Activated B cell treated with CpG ODN at 0.5 μM for 24 hours (primary cell): ENCODE measurements around the gene AP2S1. TPM values are rescaled to one million over a fixed set of nuclear protein-coding genes. Genes with fewer than 3 reads are reported as not detected.
"Not testable (repeated sequence)": the region's sequence is repeated elsewhere in the genome, so short reads cannot be mapped to it uniquely, and the experiment has no call there.

Experiments
- ATAC-seq: fragments of 200-7000 bp; cut with Tn5 transposase; one replicate; pipeline ENCODE4 v1.10.0; 2021; ENCODE audit warnings: low read depth, mild to moderate bottlenecking, moderate library complexity
- CTCF ChIA-PET: fragments of 350-600 bp; sonication (Branson Sonifier 250); formaldehyde crosslinking; loops from one replicate; lab custom pipeline; 2021; ENCODE audit warnings: antibody characterized with exemption; lab: Charles Lee
- POLR2A ChIA-PET: fragments of 350-600 bp; sonication (Branson Sonifier 250); formaldehyde crosslinking; loops from one replicate; lab custom pipeline; 2021; ENCODE audit warnings: antibody characterized with exemption; lab: Charles Lee
- DNase-seq: peaks from one replicate; pipeline ENCODE4 v3.0.0; 2022
- H3K27ac Mint-ChIP-seq: one replicate; pipeline ENCODE4 v1.8.0; 2020; ENCODE audit warnings: mixed read lengths
- H3K27me3 Mint-ChIP-seq: one replicate; pipeline ENCODE4 v1.8.0; 2021; ENCODE audit warnings: mixed read lengths
- H3K36me3 Mint-ChIP-seq: one replicate; pipeline ENCODE4 v1.8.0; 2021; ENCODE audit warnings: low read depth, mixed read lengths
- H3K4me1 Mint-ChIP-seq: one replicate; pipeline ENCODE4 v1.8.0; 2021; ENCODE audit warnings: mixed read lengths
- H3K4me3 Mint-ChIP-seq: one replicate; pipeline ENCODE4 v1.8.0; 2020; ENCODE audit warnings: mild to moderate bottlenecking, mixed read lengths
- H3K9me3 Mint-ChIP-seq: one replicate; pipeline ENCODE4 v1.8.0; 2020; ENCODE audit warnings: mixed read lengths
- intact Hi-C: fragments of 100-400 bp; cut with micrococcal nuclease; formaldehyde crosslinking; loops from one replicate; pipeline ENCODE4 v1.15.1; 2024
- total RNA-seq: library from RNA; stranded (reverse); gene quantifications from 2 replicates; pipeline ENCODE4 v1.2.3, GENCODE V29; 2022
- TF ChIP-seq, protein P1 (sequence below): fragments of 200-600 bp; IDR thresholded peaks from one replicate; pipeline ENCODE4 v1.8.0; 2022; ENCODE audit warnings: antibody characterized with exemption, mild to moderate bottlenecking

AP2S1 gene
- total RNA-seq, 1 donor from 2014 or later = 74.7 TPM

DNA sequence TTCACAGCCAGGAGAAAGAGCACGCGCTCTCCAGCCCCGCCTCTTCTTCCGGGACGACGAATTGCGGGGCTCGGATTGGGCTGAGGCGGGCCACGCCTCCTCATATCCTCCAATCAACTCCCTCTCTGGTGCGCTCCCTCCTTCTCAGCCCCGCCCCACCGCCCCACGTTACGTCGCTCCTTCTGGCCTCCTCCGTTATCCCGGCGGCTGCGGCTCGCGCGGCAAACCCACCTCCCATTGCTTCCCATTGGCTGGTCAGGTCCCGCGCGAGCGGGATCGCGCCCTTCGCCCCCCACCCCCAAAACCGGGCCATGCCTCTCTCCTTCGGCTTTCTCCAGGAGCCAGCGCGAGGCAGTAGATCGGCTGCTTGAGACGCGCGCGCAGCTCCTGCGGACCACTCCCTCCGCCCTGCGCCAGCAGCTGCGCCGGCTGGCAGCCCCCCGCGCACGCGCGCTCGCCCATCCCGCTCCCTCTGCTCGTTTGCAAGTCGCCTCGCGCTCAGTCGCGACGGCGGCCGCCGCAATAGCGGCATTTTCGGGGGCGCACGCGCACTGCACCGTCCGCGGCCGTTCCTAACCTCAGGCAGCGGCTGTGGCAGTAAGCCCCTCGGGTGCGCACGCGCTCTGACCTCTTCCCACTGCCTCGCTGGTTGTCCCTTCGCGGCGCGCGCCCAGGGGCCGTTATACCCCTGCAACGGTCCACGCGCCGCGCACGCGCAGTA, 9.6 kb upstream of the AP2S1 start:
- no peaks in the 10 kb centered on the region for H3K27me3 Mint-ChIP-seq

DNA sequence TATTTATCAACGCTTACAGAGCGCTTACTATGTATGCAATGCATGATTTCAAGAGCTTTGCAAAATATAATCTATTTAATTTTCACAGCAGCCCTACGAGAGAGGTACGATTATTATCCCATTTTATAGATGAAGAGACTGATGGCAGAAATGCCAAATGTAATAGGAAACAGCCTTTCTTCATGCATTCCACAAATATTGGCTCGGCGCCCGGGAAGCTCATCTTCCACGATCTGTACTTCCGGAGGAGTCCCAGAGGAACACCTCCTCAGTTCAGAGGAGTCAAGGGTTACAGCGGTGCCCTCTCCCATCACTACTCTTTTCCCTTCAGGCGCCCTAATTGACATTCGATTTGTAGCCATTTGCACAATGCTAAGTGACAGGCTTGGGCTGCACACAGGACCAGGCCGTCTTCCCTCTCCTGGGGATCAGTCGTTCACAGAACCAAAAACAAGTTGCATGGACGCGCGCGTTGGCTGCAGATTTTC, 9.0 kb upstream of the AP2S1 start:
- TF ChIP-seq, protein P1, sequence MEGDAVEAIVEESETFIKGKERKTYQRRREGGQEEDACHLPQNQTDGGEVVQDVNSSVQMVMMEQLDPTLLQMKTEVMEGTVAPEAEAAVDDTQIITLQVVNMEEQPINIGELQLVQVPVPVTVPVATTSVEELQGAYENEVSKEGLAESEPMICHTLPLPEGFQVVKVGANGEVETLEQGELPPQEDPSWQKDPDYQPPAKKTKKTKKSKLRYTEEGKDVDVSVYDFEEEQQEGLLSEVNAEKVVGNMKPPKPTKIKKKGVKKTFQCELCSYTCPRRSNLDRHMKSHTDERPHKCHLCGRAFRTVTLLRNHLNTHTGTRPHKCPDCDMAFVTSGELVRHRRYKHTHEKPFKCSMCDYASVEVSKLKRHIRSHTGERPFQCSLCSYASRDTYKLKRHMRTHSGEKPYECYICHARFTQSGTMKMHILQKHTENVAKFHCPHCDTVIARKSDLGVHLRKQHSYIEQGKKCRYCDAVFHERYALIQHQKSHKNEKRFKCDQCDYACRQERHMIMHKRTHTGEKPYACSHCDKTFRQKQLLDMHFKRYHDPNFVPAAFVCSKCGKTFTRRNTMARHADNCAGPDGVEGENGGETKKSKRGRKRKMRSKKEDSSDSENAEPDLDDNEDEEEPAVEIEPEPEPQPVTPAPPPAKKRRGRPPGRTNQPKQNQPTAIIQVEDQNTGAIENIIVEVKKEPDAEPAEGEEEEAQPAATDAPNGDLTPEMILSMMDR = no peak
- Mint-ChIP-seq H3K27ac (peak overlapping the region; percentile 92), H3K4me1 (peaks cover 23% of the 10 kb centered on the region), H3K36me3 (peaks cover 3% of the 10 kb centered on the region), H3K27me3 (no peaks in the 10 kb centered on the region), H3K9me3 (no peaks in the 10 kb centered on the region), H3K4me3 (peak overlapping the region; percentile 92)
- no peak for ATAC-seq
- CTCF ChIA-PET = interaction anchor here (0.6 to 1.2 kb wide), 3 partner anchors 9 to 175 kb away, joined by 3 to 4 read pairs (median 3); partner anchors contain the start of gene AP2S1
- DNase-seq = no peak
- intact Hi-C loops = loop anchor here (1.0 to 5.0 kb wide), 6 partner anchors 8 to 397 kb away; partner anchors contain the start of genes CALM3, CCDC9 and ZC3H4
- POLR2A ChIA-PET = interaction anchor here (1.0 to 1.4 kb wide), 4 partner anchors 8 to 272 kb away, joined by 3 to 4 read pairs (median 4); partner anchors contain the start of genes AP2S1 and SLC1A5

More for the DNA sequence above, 9.6 kb upstream of the AP2S1 start:
- Mint-ChIP-seq H3K4me3 (peak overlapping the region; percentile 92), H3K4me1 (peaks cover 26% of the 10 kb centered on the region), H3K27ac (peak overlapping the region; percentile 92), H3K36me3 (peaks cover 3% of the 10 kb centered on the region), H3K9me3 (no peaks in the 10 kb centered on the region)
- POLR2A ChIA-PET = interaction anchor here (0.7 to 1.4 kb wide), 6 partner anchors 8 to 271 kb away, joined by 3 to 5 read pairs (median 4); partner anchors contain the start of genes AP2S1 and SLC1A5
- ATAC-seq = peak; percentile 79
- CTCF ChIA-PET = no interaction called here
- intact Hi-C loops = loop anchor here (1.0 to 2.0 kb wide), 5 partner anchors 9 to 397 kb away; partner anchors contain the start of genes CALM3, CCDC9 and ZC3H4
- DNase-seq = peak; percentile 87
- TF ChIP-seq, protein P1 = no peak

DNA sequence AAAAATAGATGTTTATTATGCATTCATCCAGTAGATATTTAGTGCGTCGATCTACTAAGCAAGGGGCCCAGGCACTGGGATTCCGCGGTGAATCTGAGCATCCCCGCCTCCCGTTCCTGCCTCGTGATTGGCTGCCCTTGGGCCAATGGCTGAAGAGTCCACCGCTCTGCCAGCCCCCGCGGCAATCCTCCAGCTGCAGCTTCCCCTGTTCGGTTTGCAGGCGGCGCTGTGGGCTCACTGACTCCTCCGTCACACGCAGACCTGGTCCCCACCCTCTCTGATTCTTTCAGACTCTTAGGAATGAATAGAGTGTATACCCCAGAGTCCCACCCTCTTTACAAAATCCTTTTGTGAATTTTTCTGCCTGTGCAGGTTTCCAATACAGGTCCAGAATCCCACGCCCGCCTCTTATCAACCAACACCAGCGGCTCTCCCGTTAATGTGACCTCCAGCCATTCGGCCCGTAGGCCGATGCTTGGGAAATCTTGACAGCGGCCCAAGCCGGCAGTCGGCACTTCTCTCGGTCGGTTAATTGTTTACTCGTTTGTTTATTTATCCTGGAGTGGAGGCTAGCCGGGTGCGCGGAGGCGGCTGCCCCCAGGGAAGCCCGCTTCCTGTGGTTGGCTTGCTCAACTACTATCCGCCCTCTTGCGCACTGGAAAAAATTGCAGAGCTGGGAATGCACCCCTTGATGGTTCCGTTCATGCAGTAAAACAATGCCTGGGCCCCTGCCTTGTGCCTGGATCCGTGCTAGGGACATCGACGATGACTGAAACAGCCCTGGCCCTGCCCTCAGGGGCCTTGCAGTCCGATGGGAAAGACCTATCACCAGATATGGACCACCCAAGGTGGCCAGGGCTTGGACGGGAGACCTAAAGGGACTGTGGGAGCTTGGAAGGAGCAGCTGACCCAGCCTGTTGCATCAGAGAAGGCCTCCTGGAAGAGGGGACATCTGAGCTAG, 5.7 kb upstream of the AP2S1 start:
- DNase-seq (peak; percentile 74), ATAC-seq (peak; percentile 67)
- ChIA-PET POLR2A (interaction anchor here (0.5 to 1.7 kb wide), 9 partner anchors 9 to 1146 kb away, joined by 3 to 11 read pairs (median 3); partner anchors contain the start of genes SLC1A5 and ZC3H4), CTCF (interaction anchor here (0.5 to 2.6 kb wide), 9 partner anchors 16 to 1430 kb away, joined by 3 to 20 read pairs (median 3); no protein-coding TSS in a partner anchor)
- no peaks in the 10 kb centered on the region for H3K9me3 Mint-ChIP-seq
- intact Hi-C loops = loop anchor here (1.0 to 5.0 kb wide), 5 partner anchors 99 to 257 kb away; partner anchors contain the start of gene ZC3H4
- H3K36me3 Mint-ChIP-seq = peaks cover 3% of the 10 kb centered on the region
- peak overlapping the region; percentile 75 for H3K27ac Mint-ChIP-seq
- TF ChIP-seq, protein P1 = no peak
- peaks cover 23% of the 10 kb centered on the region for H3K4me1 Mint-ChIP-seq
- peak overlapping the region; percentile 78 for H3K4me3 Mint-ChIP-seq
- no peaks in the 10 kb centered on the region for H3K27me3 Mint-ChIP-seq

DNA sequence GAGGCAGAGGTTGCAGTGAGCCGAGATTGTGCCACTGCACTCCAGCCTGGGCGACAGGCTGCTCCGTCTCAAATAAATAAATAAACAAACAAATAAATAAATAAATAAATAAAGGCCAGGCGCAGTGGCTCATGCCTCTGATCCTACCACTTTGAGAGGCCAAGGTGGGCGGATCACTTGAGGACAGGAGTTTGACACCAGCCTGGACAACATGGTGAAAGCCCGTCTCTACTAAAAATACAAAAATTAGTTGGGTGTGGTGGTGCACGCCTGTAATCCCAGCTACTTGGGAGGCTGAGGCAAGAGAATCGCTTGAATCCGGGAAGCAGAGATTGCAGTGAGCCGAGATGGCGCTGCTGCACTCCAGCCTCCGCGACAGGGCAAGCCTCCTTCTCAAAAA, 4.1 kb upstream of the AP2S1 start:
- peaks cover 30% of the 10 kb centered on the region for H3K4me1 Mint-ChIP-seq
- CTCF ChIA-PET = interaction anchor here (1.2 to 2.6 kb wide), 2 partner anchors 101 to 181 kb away, joined by 3 to 8 read pairs; no protein-coding TSS in a partner anchor
- ATAC-seq, H3K27ac Mint-ChIP-seq, H3K27me3 Mint-ChIP-seq, H3K36me3 Mint-ChIP-seq, H3K4me3 Mint-ChIP-seq, POLR2A ChIA-PET, H3K9me3 Mint-ChIP-seq, DNase-seq: not testable (repeated sequence)
- intact Hi-C loops = loop anchor here (5.0 kb wide), 1 partner anchor 158 kb away; no protein-coding TSS in a partner anchor

DNA sequence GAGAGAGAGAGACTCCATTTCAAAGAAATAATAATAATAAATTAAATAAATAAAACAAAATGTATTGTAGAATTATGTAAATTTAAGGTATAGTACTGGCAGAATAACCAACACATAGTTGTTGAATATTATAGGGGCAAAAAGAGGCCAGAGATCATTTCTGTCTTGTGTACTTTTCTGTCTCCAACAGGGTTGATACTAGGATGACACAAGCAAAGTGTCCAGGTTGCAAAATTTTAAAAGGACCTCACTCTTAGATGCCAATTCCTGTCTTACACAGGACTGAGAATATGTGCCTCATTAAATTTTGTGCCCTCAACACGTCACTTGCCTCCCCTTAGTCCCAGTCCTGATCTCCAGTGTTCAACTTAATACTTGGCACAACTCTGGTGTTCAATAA, 2.2 kb upstream of the AP2S1 start:
- ATAC-seq (no peak), DNase-seq (no peak)
- TF ChIP-seq, protein P1 = no peak
- H3K9me3 Mint-ChIP-seq = no peaks in the 10 kb centered on the region
- H3K4me1 Mint-ChIP-seq = peaks cover 34% of the 10 kb centered on the region
- POLR2A ChIA-PET = no interaction called here
- intact Hi-C loops = no loop called here
- H3K27me3 Mint-ChIP-seq = no peaks in the 10 kb centered on the region
- no peak overlapping the region for H3K4me3 Mint-ChIP-seq
- no peak overlapping the region for H3K27ac Mint-ChIP-seq
- CTCF ChIA-PET = no interaction called here
- H3K36me3 Mint-ChIP-seq = peaks cover 6% of the 10 kb centered on the region
